ENCODE measurements around the gene DST.

DST gene

GRCh38 chr6:56593801-56594318 lies 48.8 kb downstream of the DST start:
- Histone ChIP-seq H2BK5ac (ENCODE audit: low read length) (no peak overlapping the region), H4K8ac (ENCODE audit: low read depth, low read length) (no peak overlapping the region), H3K18ac (ENCODE audit: low read length) (no peak overlapping the region), H3K4ac (ENCODE audit: low read length) (no peak overlapping the region), H3K79me1 (ENCODE audit: low read depth, low read length) (no peaks in the 10 kb centered on the region), H2AK5ac (ENCODE audit: low read depth, low read length) (no peak overlapping the region), H2BK12ac (ENCODE audit: low read length) (no peak overlapping the region), H3K9me3 (replicated peaks in 1 of 2; ENCODE audit: control insufficient read depth in 2 of 2, insufficient read depth in 1 of 2, low read depth in 1 of 2, low read length in 2 of 2) (no peaks in the 10 kb centered on the region), H3K14ac (ENCODE audit: low read length) (no peak overlapping the region), H2BK15ac (ENCODE audit: low read length) (no peak overlapping the region), H2AFZ (ENCODE audit: low read length) (no peak overlapping the region), H3K4me2 (ENCODE audit: insufficient read depth, low read length, poor library complexity, severe bottlenecking) (no peak overlapping the region), H3K4me1 (ENCODE audit: control insufficient read depth in 2 of 2, insufficient read depth in 1 of 2, low read depth in 1 of 2, low read length in 2 of 2) (peaks cover 0 to 3% of the 10 kb centered on the region in 2 donors), H3K27me3 (ENCODE audit: control insufficient read depth in 3 of 3, insufficient read depth in 3 of 3, low read depth in 1 of 3, low read length in 3 of 3) (no peaks in the 10 kb centered on the region), H3K36me3 (replicated peaks in 1 of 2; ENCODE audit: control insufficient read depth in 2 of 2, insufficient read depth in 2 of 2, low read length in 2 of 2) (peaks cover 18 to 85% of the 10 kb centered on the region in 2 donors), H3K23ac (ENCODE audit: low read depth, low read length, poor library complexity) (no peak overlapping the region), H3K9ac (ENCODE audit: low read depth, low read length, poor library complexity) (no peak overlapping the region), H4K91ac (ENCODE audit: low read depth, low read length, poor library complexity) (no peak overlapping the region), H2BK120ac (ENCODE audit: low read depth, low read length) (no peak overlapping the region), H3K27ac (replicated peaks; ENCODE audit: low read length) (no peak overlapping the region), H3K4me3 (ENCODE audit: low read length in 2 of 2) (no peak overlapping the region)
- DNase-seq (ENCODE audit: low spot score) = no peak
- no CpG with 5 or more reads among the region's 5 CpGs for WGBS, 2 donors (ENCODE audit: extremely low coverage in 2 of 2, insufficient read length in 2 of 2, insufficient replicate concordance in 1 of 2)

GRCh38 chr6:56582236-56582635 lies 60.5 kb downstream of the DST start:
- H2BK12ac ChIP-seq (ENCODE audit: low read length) = no peak overlapping the region
- H3K27me3 ChIP-seq (ENCODE audit: control insufficient read depth in 3 of 3, insufficient read depth in 3 of 3, low read depth in 1 of 3, low read length in 3 of 3) = no peaks in the 10 kb centered on the region
- H3K4me2 ChIP-seq (ENCODE audit: insufficient read depth, low read length, poor library complexity, severe bottlenecking) = no peak overlapping the region
- H3K36me3 ChIP-seq (replicated peaks in 1 of 2; ENCODE audit: control insufficient read depth in 2 of 2, insufficient read depth in 2 of 2, low read length in 2 of 2) = peaks cover 5 to 20% of the 10 kb centered on the region in 2 donors
- no CpG with 5 or more reads among the region's 3 CpGs for WGBS, 2 donors (ENCODE audit: extremely low coverage in 2 of 2, insufficient read length in 2 of 2, insufficient replicate concordance in 1 of 2)
- H3K23ac ChIP-seq (ENCODE audit: low read depth, low read length, poor library complexity) = no peak overlapping the region
- H2BK5ac ChIP-seq (ENCODE audit: low read length) = no peak overlapping the region
- no peak overlapping the region for H3K4ac ChIP-seq (ENCODE audit: low read length)
- H2BK15ac ChIP-seq (ENCODE audit: low read length) = no peak overlapping the region
- H3K14ac ChIP-seq (ENCODE audit: low read length) = no peak overlapping the region
- H4K8ac ChIP-seq (ENCODE audit: low read depth, low read length) = no peak overlapping the region
- H3K79me1 ChIP-seq (ENCODE audit: low read depth, low read length) = no peaks in the 10 kb centered on the region
- no peak overlapping the region for H2AFZ ChIP-seq (ENCODE audit: low read length)
- H2AK5ac ChIP-seq (ENCODE audit: low read depth, low read length) = no peak overlapping the region
- no peaks in the 10 kb centered on the region for H3K9me3 ChIP-seq (replicated peaks in 1 of 2; ENCODE audit: control insufficient read depth in 2 of 2, insufficient read depth in 1 of 2, low read depth in 1 of 2, low read length in 2 of 2)
- no peak overlapping the region for H3K18ac ChIP-seq (ENCODE audit: low read length)
- no peaks in the 10 kb centered on the region for H3K4me1 ChIP-seq (ENCODE audit: control insufficient read depth in 2 of 2, insufficient read depth in 1 of 2, low read depth in 1 of 2, low read length in 2 of 2)
- no peak overlapping the region for H3K9ac ChIP-seq (ENCODE audit: low read depth, low read length, poor library complexity)
- no peak overlapping the region for H2BK120ac ChIP-seq (ENCODE audit: low read depth, low read length)
- no peak for DNase-seq (ENCODE audit: low spot score)
- H3K4me3 ChIP-seq (ENCODE audit: low read length in 2 of 2) = no peak overlapping the region
- H4K91ac ChIP-seq (ENCODE audit: low read depth, low read length, poor library complexity) = no peak overlapping the region
- H3K27ac ChIP-seq (replicated peaks; ENCODE audit: low read length) = no peak overlapping the region

GRCh38 chr6:56581296-56581925 lies 61.3 kb downstream of the DST start:
- Histone ChIP-seq H3K4me2 (ENCODE audit: insufficient read depth, low read length, poor library complexity, severe bottlenecking) (no peak overlapping the region), H3K9ac (ENCODE audit: low read depth, low read length, poor library complexity) (no peak overlapping the region), H2BK15ac (ENCODE audit: low read length) (no peak overlapping the region), H4K91ac (ENCODE audit: low read depth, low read length, poor library complexity) (no peak overlapping the region), H3K4ac (ENCODE audit: low read length) (no peak overlapping the region), H3K23ac (ENCODE audit: low read depth, low read length, poor library complexity) (no peak overlapping the region), H3K36me3 (replicated peaks in 1 of 2; ENCODE audit: control insufficient read depth in 2 of 2, insufficient read depth in 2 of 2, low read length in 2 of 2) (peaks cover 5 to 24% of the 10 kb centered on the region in 2 donors), H3K4me1 (ENCODE audit: control insufficient read depth in 2 of 2, insufficient read depth in 1 of 2, low read depth in 1 of 2, low read length in 2 of 2) (no peaks in the 10 kb centered on the region), H2AFZ (ENCODE audit: low read length) (no peak overlapping the region), H3K27me3 (ENCODE audit: control insufficient read depth in 3 of 3, insufficient read depth in 3 of 3, low read depth in 1 of 3, low read length in 3 of 3) (no peaks in the 10 kb centered on the region), H3K4me3 (ENCODE audit: low read length in 2 of 2) (no peak overlapping the region), H3K14ac (ENCODE audit: low read length) (no peak overlapping the region), H3K9me3 (replicated peaks in 1 of 2; ENCODE audit: control insufficient read depth in 2 of 2, insufficient read depth in 1 of 2, low read depth in 1 of 2, low read length in 2 of 2) (no peaks in the 10 kb centered on the region), H2AK5ac (ENCODE audit: low read depth, low read length) (no peak overlapping the region), H2BK12ac (ENCODE audit: low read length) (no peak overlapping the region), H3K79me1 (ENCODE audit: low read depth, low read length) (no peaks in the 10 kb centered on the region), H3K27ac (replicated peaks; ENCODE audit: low read length) (no peak overlapping the region), H4K8ac (ENCODE audit: low read depth, low read length) (no peak overlapping the region), H2BK120ac (ENCODE audit: low read depth, low read length) (no peak overlapping the region), H2BK5ac (ENCODE audit: low read length) (no peak overlapping the region), H3K18ac (ENCODE audit: low read length) (no peak overlapping the region)
- no CpG with 5 or more reads among the region's 4 CpGs for WGBS, 2 donors (ENCODE audit: extremely low coverage in 2 of 2, insufficient read length in 2 of 2, insufficient replicate concordance in 1 of 2)
- no peak for DNase-seq (ENCODE audit: low spot score)

GRCh38 chr6:56580271-56580670 lies 62.4 kb downstream of the DST start:
- Histone ChIP-seq H3K27me3 (ENCODE audit: control insufficient read depth in 3 of 3, insufficient read depth in 3 of 3, low read depth in 1 of 3, low read length in 3 of 3) (no peaks in the 10 kb centered on the region), H3K79me1 (ENCODE audit: low read depth, low read length) (no peaks in the 10 kb centered on the region), H2BK120ac (ENCODE audit: low read depth, low read length) (no peak overlapping the region), H2BK5ac (ENCODE audit: low read length) (no peak overlapping the region), H3K4me3 (ENCODE audit: low read length in 2 of 2) (no peak overlapping the region), H2AFZ (ENCODE audit: low read length) (no peak overlapping the region), H2AK5ac (ENCODE audit: low read depth, low read length) (no peak overlapping the region), H3K14ac (ENCODE audit: low read length) (no peak overlapping the region), H3K36me3 (replicated peaks in 1 of 2; ENCODE audit: control insufficient read depth in 2 of 2, insufficient read depth in 2 of 2, low read length in 2 of 2) (peaks cover 5 to 26% of the 10 kb centered on the region in 2 donors), H2BK15ac (ENCODE audit: low read length) (no peak overlapping the region), H4K91ac (ENCODE audit: low read depth, low read length, poor library complexity) (no peak overlapping the region), H3K9me3 (replicated peaks in 1 of 2; ENCODE audit: control insufficient read depth in 2 of 2, insufficient read depth in 1 of 2, low read depth in 1 of 2, low read length in 2 of 2) (no peaks in the 10 kb centered on the region), H3K23ac (ENCODE audit: low read depth, low read length, poor library complexity) (no peak overlapping the region), H3K27ac (replicated peaks; ENCODE audit: low read length) (no peak overlapping the region), H3K9ac (ENCODE audit: low read depth, low read length, poor library complexity) (no peak overlapping the region), H4K8ac (ENCODE audit: low read depth, low read length) (no peak overlapping the region), H3K4ac (ENCODE audit: low read length) (no peak overlapping the region), H2BK12ac (ENCODE audit: low read length) (no peak overlapping the region), H3K4me1 (ENCODE audit: control insufficient read depth in 2 of 2, insufficient read depth in 1 of 2, low read depth in 1 of 2, low read length in 2 of 2) (peaks cover 0 to 3% of the 10 kb centered on the region in 2 donors), H3K4me2 (ENCODE audit: insufficient read depth, low read length, poor library complexity, severe bottlenecking) (no peak overlapping the region), H3K18ac (ENCODE audit: low read length) (no peak overlapping the region)
- no peak for DNase-seq (ENCODE audit: low spot score)
- WGBS, 2 donors (ENCODE audit: extremely low coverage in 2 of 2, insufficient read length in 2 of 2, insufficient replicate concordance in 1 of 2) = no CpG with 5 or more reads among the region's 5 CpGs

Data from neuronal stem cell (in vitro differentiated cells).